ENCODE results near the gene ANO10.
A peak's percentile ranks its signal among the peaks of the same experiment; 100 is the strongest.

The ANO10 gene

DNA sequence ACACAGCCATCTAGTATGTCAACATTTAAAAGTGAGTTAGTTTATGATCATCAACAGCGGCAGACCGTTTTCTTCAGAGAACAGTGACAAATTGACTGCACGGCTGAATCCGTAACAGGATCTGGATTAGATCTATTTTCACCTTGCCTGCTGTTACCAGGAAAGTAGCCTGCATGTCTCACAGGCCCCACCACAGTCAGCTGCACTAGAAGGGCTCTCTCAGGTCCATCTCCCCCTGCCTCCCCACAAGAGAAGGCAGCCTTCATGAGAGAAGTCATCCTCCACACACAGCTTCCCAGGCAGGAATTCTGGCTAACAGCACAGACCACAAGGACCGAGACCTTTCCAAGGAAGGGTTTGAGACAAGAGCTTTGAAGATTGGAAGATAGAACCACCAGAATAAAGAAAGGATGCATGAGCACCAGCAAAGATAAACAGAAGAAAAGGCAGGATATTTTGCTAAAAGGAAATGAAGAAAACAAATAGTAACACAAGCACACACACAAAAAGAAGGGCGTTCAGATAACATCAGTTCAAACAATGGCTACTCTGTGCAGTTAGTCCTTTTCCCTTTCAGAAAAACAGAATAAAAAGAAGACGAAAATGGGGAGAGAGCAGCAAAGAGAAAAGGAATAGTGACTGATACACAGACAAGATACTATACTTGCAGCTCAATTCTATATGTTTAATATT, 208.0 kb downstream of the ANO10 start:
- DNase-seq (ENCODE audit: low spot score), result no peak

DNA sequence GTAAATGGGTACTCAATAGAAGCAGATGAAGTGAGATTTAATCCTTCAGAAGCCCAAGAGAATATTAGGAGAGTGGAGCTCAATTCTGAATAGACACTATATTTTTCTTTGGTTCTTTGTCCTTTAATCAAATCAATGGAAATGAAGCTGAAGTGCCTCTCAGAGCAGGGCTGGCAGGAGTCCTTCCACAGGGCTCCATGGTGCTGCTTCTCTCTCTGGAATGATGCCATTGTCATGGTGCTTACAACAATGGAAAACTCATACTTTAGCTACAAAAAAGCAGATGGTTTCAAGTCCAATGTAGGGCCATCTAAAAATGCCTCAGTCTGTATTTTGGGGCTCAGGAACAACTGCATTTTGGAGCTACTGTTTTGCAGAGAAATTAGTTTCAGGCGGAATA, 210.4 kb downstream of the ANO10 start:
- DNase-seq (ENCODE audit: low spot score), result no peak

DNA sequence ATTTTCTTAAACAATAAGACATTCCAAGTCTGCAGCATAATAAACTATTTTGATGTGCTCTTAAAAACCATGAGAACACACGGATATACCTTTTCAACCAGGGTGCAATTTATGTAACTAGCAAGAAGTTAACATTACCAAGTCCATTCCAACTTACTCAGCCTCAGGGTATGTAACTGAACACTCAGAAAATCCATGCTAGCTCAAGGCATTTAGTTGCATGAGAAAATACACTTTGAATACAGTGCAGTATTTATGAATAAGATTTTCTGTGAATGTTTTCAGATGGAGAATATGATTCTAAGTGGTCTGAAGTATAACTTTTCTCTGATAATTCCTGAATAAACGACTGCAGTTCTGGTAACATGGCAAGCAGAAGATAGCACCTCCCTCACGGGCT, 211.2 kb downstream of the ANO10 start:
- no peak for DNase-seq (ENCODE audit: low spot score)

DNA sequence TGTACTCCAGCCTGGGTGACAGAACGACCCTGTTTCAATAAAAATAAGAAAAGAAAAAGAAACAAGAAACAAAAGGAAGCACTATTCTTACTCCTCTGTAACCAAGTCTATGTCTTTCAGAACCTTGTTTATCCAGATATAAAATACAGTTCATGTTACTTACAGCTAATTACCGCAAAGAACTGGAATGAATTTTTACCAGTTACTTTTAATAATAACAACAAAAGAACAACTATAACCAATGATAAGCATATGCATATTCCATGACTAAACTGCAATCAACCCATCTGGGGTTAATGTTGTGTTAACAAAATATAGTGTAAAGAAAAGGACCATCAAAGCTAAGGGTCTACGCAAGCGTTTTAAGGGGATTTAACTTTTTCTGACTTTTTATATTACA, 212.3 kb downstream of the ANO10 start:
- DNase-seq (ENCODE audit: low spot score), result no peak

DNA sequence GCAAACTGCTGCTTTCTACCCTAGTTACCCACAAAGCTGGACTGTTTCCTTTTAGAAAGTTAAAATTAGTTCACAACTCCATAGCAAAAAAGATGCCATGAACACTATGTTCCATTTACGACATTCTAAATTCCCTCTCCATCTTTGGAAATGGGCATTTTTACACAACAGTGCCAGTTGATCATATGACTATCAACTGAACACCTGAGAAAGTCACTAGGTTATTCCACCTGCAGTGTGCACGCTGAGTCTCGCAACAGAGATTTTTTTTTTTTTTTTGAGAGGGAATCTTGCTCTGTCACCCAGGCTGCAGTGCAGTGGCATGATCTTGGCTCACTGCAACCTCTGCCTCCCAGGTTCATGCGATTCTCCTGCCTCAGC, 215.2 kb downstream of the ANO10 start:
- no peak for DNase-seq (ENCODE audit: low spot score)

DNA sequence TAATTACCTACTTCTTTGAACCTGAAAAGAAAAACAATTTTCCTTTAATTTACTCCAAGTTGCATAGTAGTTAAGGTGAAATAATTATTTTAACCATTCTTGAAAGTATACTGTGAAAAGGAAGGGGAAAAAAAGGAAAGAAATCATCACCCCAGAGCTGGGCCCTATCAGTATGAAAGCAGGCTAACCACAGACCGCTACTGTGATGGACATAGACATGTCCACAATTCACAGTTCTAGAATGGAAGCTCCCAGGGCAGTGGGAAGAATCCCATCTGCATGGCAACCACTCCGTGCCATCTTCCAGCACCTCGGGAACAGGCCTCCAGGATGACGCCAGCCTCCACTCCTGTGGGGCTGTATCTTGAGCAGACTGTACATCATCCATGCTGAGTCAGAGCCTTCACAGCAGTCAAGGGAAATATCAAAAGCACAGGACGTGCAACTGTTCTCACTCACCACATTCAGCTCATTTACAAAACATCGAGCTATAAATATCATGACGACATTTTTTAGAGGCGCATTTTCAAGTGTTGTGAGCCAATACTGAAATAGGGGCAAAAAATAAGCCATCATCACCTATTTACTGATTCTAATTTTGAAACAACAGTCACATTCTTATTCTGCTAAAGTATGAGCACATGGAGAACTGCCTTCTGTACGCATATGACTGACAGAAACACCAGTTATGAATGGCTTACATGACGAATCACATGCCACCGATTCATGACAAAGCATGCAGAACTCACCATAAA, 215.7 kb downstream of the ANO10 start:
- DNase-seq (ENCODE audit: low spot score), result no peak

DNA sequence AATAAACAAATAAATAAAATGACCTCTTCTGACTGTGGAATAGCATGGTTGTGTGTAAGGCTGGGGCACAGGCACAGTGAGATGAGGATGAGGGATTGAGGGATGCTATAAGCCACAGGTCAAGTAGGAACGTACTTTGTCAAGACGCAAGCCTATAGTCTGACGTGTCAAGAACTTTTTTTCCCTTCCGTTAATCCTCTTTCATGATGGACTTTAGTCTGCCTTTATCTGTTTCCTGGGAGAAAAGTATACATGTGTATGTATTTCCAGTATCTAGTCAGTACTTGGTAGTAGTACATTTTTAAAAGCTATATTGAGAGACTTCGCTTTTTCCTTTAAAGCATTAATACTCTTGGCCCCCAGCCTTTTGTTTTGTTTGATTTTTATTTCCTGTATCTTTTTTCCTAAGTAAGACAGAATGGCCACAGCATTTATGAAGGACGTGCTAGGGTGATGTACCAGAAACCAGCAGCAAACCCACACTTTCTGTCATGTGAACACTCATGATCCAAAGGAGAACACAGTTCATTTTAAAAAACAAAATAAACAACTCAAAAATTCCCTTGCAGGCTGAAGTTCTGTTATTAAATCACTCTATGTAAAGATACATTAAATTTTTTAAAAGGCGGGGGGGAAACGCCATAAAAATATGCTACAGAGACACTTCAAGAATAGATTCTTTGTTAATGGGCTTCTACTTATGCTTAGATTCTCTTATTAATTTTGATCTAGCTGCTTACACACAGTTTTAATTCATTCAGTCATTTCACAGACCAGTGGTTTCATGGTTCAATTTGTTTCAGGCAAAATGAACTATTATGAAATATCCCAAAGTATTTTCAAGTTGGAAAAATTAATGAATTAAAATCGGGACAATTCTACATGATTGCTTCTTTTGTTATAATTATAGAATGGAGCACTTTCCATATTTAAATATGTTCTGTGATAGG, 220.8 kb downstream of the ANO10 start:
- DNase-seq (ENCODE audit: low spot score), result no peak

DNA sequence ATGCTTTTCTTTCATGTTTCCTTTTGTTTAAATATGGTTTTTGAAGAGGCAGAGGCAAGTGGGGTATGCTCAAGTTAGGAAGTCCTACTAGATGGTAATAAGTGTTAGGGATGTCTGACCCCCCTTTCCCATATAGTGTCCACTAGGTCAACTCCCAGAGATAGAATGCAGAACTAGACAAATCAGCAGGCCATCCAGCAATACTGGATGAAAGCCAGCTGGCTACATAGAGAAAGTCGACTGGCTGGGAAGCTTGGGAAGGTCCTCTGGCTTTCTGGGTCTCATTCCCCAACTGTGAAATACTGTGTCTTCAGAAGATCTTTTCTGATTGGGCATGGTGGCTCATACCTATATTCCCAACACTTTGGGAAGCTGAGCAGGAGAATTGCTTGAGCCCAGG, 221.6 kb downstream of the ANO10 start:
- no peak for DNase-seq (ENCODE audit: low spot score)

DNA sequence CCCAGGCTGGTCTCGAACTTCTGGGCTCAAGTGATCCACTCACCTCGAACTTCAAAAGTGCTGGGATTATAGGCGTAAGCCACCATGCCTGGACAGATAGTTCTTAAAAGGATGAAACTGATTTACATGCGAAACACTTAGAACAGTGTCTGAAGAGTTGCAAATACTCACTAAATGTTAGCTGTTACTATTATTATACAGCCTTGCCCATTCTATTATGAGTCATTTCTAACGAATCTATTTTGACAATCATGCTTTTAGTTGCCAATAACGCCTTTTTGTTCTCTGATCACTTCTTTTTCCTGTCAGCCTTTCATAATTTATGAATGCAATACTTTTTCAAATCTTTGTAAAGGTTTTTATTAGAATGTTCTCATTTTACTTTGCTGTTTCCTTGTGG, 222.8 kb downstream of the ANO10 start:
- DNase-seq (ENCODE audit: low spot score), result no peak

DNA sequence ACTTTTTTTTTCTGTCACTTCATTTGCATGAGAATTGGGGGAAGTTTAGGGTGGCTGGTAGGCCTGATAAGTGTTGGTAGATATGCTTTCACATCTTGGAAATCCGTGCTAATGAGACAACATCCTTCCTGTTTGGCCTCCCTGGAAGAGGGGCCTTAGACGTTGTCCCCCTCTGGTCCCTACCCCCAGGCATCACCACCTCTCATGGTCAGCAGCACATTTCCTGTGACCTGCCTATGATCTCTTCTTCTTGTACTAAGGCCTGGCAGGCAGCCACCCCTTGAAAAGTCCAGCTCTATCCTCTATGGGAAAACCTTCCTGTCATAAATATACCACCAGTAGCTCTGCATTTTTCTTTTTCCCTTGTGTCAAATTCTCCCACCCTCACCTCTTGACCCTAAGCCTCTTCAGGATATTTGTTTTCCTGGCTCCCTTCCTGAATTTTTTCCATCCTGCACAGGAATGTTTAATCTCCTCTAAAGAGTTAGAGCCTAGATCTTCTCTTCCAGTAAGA, 227.7 kb downstream of the ANO10 start:
- DNase-seq (ENCODE audit: low spot score), result no peak

DNA sequence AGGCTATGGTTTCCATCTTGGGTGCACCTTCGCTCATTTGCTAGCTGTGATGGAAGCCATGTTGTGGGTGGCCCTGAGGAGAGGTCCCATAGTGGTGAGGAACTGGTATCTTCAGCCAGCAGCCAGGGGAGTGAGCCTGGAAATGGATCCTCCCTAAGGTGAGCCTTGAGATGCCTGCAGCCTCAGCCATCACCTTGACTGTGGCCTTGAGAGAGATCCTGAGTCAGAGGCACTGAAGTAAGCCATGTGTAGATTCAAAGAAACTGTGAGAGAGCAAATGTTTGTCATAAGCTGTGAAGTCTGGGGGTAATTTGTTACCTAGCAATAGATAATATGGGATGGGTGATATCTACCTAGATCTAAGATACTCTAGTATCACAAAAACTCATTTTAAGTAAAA, 230.2 kb downstream of the ANO10 start:
- no peak for DNase-seq (ENCODE audit: low spot score)

DNA sequence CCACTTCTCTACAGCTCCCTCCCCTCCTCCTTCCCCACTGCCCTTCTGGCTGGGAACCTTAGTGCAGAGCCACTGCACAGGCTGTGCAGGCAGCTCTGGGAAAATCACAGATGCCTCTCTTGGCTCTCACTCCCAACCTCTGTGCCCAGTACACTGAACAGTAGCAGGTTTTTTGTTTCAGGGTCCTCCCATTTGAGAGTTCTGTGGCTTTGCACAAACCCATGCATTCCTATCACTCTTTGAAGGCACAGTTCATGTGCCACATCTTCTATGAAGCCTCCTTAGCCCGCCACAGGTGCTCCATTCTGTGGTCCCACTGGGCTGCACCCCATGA, 231.6 kb downstream of the ANO10 start:
- DNase-seq (ENCODE audit: low spot score), result no peak

DNA sequence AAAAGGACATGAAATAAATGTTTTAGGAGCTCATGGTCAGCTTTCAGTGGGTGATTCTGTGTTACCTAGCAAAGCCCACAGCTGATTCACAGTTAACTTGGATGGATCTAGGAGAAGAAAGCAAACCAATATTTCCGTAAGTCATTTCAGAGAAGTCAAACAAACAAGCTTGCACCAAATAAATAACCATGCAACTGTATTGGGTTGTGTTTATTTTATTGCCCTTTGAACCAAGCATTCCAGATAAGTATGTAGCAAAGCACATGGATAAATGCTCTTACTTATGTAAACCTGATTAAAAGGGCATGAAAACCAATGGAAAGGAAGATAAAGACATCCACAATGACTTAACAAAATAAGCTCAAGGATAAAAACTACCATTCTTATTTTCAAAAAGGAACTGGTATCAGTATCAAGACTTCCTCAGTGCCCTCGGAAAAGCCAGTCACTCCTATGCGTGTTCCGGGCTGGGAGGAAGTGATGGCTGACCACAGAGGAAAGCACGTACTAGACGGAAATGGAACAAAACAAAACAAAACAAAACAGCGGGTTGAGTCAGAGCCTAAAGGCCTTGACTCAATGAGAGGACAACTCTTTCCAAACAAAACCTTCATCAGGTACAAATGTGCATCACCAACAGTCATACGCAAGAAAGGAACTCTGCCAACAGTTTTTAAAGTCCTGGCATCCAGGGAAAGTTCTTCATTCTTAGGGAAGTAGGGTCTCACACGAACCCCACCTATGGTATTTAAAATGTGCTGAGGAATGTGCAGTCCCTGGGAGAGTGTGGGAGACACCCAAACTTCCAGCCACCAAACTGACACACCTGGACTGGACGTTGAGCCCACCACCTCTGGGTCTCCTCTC, 232.2 kb downstream of the ANO10 start:
- no peak for DNase-seq (ENCODE audit: low spot score)

DNA sequence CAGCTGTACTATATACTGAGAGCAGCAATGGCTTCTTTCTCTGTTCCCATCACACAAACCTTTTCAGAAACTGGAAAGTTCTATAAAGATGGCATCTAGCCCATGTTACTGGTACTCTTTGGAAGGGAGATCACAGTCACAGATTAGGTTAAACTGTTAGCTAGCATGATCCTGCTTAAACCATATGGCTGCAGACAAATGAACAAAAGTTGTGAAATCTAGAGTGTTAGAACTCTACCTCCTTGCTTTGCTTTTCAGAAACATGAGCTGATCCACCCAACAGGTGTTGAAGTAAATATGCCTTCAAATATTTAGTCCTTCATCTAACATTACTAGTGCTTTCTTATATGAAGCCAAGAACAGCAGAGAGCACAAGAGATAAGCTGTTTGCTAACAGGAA, 232.9 kb downstream of the ANO10 start:
- no peak for DNase-seq (ENCODE audit: low spot score)

DNA sequence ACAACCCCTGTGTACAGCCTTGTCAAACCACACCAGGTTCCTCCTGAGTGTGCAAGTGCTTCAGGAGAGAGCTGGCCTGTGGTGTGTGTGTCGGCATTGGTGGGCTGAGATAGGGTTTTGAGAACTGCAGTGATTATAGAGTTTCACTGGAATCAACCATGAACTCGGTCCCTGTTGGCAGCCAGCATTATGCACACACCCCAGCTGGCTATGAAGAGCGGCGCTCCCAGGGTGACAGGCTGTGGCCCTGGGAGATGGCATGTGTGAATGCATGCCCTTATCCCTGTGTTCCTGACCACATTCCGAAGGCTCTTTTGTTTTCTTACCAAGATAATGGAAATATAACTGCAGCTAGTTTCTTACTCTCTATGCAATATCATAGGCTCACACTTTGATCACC, 233.6 kb downstream of the ANO10 start:
- DNase-seq (ENCODE audit: low spot score), result no peak

DNA sequence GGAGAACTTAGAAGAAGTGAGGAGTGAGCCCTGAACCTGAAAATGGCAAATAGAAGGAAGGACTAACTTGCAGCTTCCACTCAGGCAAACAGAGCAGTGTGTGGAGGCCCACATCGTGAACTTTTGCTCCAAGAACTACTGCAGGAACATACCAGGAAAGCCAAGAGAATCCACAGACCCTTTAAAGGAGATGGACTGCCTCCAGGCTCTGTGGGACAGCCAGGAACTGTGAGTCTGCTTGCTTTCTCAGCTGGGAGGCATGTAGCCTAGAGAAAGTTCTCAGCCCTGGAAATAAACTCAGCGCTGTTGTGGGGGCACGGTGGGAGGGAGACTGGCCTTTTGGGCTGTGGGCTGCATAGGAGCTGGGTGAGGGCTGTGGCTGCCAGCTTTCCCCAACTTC, 242.5 kb downstream of the ANO10 start:
- DNase-seq (ENCODE audit: low spot score), result no peak

DNA sequence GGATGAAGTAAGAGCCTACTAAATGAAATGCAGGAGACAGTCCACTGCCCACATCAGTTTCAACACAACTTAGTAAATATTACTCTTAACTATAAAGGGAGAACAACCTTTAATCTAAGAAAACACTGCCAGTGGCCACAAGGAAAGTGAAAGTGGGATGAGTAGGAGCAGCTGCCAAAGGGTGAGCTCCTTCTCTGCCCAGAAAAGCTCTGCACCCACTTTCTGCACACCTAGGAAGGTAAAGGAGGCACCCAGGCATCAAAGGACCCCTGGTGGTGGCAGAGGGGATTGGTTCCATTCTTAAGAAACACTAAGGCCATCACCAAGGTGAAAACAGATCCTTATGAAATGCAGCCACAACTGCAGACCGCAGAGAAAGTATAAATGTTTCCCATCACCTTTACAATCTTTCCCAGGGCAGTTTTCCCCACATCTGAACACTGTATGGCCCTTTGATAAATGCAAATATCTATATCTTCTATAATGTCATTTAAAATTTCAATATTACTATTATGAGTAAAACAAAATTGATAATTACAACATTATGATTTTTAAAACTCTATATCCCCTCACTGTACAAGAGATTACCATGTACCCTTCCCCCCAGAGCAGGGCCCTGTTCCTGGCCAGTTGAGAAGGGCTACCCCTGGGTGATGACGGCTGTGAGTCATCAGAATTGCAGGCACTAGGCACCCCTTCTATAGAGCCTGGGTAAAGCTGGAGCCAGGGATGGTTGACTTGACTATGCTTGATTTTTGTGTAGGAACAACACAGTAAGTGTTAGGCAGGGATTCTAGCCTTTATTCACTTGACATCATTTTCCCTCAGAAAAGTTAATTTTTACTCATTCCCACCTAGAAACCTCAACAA, 243.5 kb downstream of the ANO10 start:
- DNase-seq (ENCODE audit: low spot score), result peak; percentile 74

DNA sequence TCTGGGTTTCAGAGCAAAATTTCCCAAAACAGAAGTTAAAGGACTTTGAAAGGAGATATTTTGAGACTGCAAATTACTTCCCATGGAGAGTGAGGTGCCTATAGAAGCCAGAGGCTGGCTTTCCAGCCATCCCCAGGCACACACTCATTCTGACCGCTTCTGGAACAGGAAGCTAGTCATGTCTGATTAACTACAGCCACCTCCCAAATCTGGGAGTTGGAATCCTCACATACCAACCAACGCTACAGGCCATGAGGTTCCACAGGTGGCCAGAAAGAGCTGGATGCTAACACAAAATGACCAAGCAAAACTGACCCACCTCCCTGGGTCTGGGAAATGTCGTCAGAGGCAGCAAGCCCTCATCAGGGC, 248.3 kb downstream of the ANO10 start:
- DNase-seq (ENCODE audit: low spot score), result no peak

DNA sequence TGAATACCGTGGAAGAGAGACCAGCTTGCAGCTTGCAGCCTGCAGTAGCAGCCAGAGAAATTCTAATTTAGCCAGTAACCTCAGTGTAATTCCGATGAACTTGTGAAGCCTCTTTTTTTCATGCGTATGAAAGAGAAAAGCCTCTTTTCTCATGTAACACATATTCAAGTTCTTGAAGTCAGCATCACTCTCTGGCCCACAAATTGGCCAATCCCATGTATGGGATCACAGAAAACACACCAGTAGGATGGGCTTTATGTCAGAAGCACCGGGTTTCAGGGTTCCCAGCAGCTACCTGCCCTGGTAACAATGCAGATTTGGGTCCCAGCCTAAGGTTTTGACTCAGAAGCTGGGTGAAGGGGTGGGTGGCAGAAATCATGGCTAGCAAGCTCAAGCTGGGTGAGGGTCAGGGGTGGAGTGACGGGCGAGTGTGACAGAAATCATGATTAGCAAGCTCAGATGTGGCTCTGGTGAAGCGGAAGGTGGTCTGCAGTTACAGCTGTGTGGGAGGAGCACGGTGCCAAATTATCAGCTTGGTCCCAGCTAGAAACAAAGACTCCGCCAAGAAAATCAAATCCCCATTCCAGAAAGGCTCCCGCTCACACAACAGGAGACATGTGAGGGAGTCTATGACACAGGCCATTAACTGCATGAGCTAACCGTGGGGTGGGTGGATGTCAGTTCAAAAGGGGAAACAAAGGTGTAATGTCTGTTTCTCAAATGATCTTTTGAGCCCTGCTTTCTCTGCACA, 248.8 kb downstream of the ANO10 start:
- no peak for DNase-seq (ENCODE audit: low spot score)

Data from D341Med (cell line).